Measurements from ENCODE around the gene PSMA8.

PSMA8 gene

DNA sequence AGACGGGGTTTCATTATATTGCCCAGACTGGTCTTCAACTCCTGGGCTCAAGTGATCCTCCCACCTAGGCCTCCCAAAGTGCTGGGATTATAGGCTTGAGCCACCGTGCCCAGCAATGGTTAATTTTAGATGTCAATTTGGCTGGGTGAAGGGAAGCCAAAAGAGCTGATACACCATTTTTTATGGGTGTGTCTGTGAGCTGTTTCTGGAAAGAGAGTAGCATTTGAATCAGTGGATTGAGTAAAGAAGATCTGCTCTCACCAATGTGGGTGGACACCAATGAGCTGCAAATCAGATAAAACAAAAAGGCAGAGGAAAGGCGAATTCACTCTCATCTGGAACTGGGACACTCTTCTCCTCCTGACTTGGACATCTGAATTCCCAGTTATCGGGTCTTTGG is 76.5 kb downstream of the PSMA8 start:
- H3K4me3 Mint-ChIP-seq: no peak overlapping the region
- H3K4me1 Mint-ChIP-seq: peaks cover 27% of the 10 kb centered on the region
- H3K9me3 Mint-ChIP-seq: no peaks in the 10 kb centered on the region
- H3K27ac Mint-ChIP-seq: no peak overlapping the region
- H3K36me3 Mint-ChIP-seq (ENCODE audit: low read depth): no peaks in the 10 kb centered on the region
- DNase-seq: no peak
- peaks cover 12% of the 10 kb centered on the region for H3K27me3 Mint-ChIP-seq (ENCODE audit: low read depth, poor library complexity)
- TF ChIP-seq, protein P1, sequence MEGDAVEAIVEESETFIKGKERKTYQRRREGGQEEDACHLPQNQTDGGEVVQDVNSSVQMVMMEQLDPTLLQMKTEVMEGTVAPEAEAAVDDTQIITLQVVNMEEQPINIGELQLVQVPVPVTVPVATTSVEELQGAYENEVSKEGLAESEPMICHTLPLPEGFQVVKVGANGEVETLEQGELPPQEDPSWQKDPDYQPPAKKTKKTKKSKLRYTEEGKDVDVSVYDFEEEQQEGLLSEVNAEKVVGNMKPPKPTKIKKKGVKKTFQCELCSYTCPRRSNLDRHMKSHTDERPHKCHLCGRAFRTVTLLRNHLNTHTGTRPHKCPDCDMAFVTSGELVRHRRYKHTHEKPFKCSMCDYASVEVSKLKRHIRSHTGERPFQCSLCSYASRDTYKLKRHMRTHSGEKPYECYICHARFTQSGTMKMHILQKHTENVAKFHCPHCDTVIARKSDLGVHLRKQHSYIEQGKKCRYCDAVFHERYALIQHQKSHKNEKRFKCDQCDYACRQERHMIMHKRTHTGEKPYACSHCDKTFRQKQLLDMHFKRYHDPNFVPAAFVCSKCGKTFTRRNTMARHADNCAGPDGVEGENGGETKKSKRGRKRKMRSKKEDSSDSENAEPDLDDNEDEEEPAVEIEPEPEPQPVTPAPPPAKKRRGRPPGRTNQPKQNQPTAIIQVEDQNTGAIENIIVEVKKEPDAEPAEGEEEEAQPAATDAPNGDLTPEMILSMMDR (IDR thresholded peaks at IDR 0.05): no peak

DNA sequence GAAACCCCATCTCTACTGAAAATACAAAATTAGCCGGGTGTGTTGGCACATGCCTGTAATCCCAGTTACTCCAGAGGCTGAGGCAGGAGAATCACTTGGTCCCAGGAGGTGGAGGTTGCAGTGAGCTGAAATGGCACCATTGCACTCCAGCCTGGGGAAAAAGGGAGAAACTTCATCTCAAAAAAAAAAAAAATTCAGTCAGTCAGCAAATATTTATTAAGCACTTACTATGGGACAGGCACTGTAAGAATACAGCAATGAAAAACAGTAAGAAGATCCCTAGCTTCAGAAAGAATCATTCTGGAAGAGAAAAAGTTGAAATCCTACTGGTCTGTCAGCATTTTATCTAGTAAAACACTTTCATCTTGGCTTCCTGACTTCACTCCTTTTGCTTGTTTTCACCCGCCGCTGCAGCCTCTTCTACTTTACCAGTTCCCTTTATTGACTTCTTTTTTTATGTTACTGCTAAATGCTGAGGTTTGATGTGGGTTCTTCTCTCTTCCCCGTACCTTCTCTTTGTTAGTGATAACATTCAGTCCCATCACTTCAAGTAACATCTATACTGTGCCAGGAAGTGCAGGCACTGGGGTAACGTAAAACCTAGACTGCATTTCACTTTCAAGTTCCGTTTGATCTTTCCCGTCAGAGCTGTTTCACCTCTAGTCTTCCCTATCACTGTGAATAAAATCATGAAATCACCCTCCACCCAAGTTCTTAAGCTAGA is 81.7 kb downstream of the PSMA8 start:
- Mint-ChIP-seq H3K36me3 (ENCODE audit: low read depth) (no peaks in the 10 kb centered on the region), H3K27ac (no peak overlapping the region), H3K4me1 (peaks cover 7% of the 10 kb centered on the region), H3K27me3 (ENCODE audit: low read depth, poor library complexity) (peaks cover 9% of the 10 kb centered on the region), H3K9me3 (no peaks in the 10 kb centered on the region), H3K4me3 (no peak overlapping the region)
- TF ChIP-seq, protein P1 (IDR thresholded peaks at IDR 0.05): no peak
- DNase-seq: no peak

DNA sequence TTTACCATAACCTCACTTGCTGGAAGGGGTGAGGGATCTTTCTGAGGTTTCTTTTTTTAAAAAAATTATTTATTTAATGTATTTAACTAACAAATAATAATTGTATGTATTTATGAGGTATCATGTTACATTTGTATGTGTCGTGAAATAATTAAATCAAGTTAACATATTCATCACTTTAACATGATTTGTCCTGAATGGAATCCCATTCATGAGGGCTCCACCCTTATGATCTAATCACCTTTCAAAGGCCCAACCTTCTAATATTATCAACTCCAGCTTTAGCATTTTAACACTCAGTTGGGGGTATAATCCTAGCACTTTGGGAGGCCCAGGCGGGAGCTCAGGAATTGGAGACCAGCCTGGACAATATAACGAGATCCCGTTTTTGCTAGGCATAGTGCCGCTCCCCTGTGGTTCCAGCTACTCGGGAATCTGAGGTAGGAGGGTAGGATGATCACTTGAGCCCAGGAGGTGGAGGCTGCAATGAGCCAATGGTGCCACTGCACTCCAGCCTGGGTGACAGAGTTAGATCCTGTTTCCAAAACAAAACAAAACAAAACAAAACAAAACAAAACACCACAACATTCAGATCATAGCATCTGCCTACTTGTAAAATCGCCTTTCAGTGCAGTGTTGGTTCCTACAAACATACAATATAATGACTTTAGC is 91.5 kb downstream of the PSMA8 start:
- Mint-ChIP-seq H3K9me3 (no peaks in the 10 kb centered on the region), H3K4me3 (peak overlapping the region; percentile 90), H3K27me3 (ENCODE audit: low read depth, poor library complexity) (peaks cover 16% of the 10 kb centered on the region), H3K36me3 (ENCODE audit: low read depth) (no peaks in the 10 kb centered on the region), H3K27ac (no peak overlapping the region), H3K4me1 (peaks cover 33% of the 10 kb centered on the region)
- DNase-seq: no peak
- TF ChIP-seq, protein P1 (IDR thresholded peaks at IDR 0.05): no peak

DNA sequence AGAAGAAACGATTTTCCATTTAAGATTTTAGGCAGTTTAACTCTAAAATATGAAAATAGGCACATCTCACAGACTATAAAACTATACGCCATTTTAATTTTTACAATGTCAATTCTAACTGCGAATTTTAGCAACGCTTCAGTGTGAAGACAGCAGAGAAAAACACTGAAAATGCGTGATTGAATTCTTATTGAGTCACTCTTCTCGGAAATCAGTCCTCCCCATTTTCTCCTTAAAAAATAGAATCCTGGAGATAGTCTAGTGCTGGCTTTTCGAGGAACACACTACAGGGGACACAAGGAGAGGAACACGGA is 92.2 kb downstream of the PSMA8 start:
- H3K27ac Mint-ChIP-seq: peak overlapping the region; percentile 79
- H3K4me1 Mint-ChIP-seq: peaks cover 39% of the 10 kb centered on the region
- peaks cover 3% of the 10 kb centered on the region for H3K9me3 Mint-ChIP-seq
- H3K36me3 Mint-ChIP-seq (ENCODE audit: low read depth): peaks cover 4% of the 10 kb centered on the region
- DNase-seq: no peak
- peak overlapping the region; percentile 90 for H3K4me3 Mint-ChIP-seq
- H3K27me3 Mint-ChIP-seq (ENCODE audit: low read depth, poor library complexity): peaks cover 15% of the 10 kb centered on the region
- TF ChIP-seq, protein P1 (IDR thresholded peaks at IDR 0.05): no peak

DNA sequence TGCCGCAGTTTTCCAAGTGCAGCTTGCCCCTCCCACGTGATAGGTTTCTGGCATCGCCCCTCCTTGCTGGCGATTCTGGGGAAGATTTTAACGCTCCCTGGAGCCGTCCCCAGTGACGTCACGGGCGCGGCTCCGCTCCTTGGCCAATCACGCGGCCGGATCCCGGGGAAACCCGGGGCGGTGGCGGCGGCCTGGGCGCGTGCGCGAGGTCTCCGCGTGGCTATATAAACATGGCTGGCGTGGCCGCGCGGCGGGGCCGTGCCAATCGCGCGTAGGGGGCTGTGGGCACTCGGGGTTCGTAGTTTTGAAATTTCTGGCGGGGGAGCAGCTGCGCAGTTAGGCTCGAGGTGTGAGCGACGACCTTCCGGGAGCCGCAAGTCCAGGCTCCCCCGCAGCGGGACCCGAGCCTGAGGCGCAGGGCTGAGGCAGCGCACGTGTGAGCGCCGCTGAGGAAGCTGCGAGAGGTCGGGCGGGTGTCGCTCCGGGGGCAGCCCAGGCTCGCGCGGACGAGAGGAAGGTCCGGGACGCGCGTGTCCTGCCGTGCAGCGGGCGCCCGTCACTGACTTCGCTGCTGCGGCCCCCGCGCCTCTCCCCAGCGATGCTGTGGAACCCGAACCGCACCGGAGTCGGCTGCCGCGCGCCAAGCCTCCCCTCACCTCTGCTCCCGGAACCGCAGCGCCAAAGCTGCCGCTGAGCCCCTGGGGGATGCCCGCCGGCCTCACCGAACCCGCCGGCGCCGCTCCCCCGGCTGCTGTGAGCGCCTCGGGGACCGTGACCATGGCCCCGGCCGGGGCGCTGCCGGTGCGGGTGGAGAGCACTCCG is 92.8 kb downstream of the PSMA8 start, which contains the start of gene TAF4B:
TAF4B (plus strand) TSS at position 217 of the 822 bp plus-strand sequence; CDS start at position 706, 489 bp downstream.
- Mint-ChIP-seq H3K4me3 (peak within 1 kb of the TSS; percentile 96), H3K4me1 (peaks cover 39% of the 10 kb centered on the region), H3K9me3 (peaks cover 5% of the 10 kb centered on the region), H3K27me3 (ENCODE audit: low read depth, poor library complexity) (peaks cover 15% of the 10 kb centered on the region), H3K36me3 (ENCODE audit: low read depth) (peaks cover 5% of the 10 kb centered on the region), H3K27ac (peak within 1 kb of the TSS; percentile 79)
- TF ChIP-seq, protein P1 (IDR thresholded peaks at IDR 0.05): no peak
- peak; percentile 97 for DNase-seq
